HL-60/S4 (cell line): ENCODE data around the gene ARMC2.
"Not testable (repeated sequence)": the region's sequence is repeated elsewhere in the genome, so short reads cannot be mapped to it uniquely, and the experiment has no call there.

Experiments used
- in situ Hi-C: fragments of 300-500 bp; cut with MboI; formaldehyde crosslinking; loops from 2 replicates; pipeline ENCODE4 v1.14.3; 2022; ENCODE audit warnings: low sequenced_read_pairs

ARMC2 gene

GRCh38 chr6:108869876-108870275 is 21.7 kb downstream of the ARMC2 start:
- in situ Hi-C loops: no loop called here

- in situ Hi-C loops: no loop called here
Measured at GRCh38 chr6:108870357-108870756, 22.1 kb downstream of the ARMC2 start.

GRCh38 chr6:108872141-108872557 is 23.9 kb downstream of the ARMC2 start:
- in situ Hi-C loops: no loop called here

- in situ Hi-C loops: no loop called here
Measured at GRCh38 chr6:108872575-108872974, 24.4 kb downstream of the ARMC2 start.

- in situ Hi-C loops: no loop called here
Measured at GRCh38 chr6:108873251-108873650, 25.0 kb downstream of the ARMC2 start.

- in situ Hi-C loops: no loop called here
Measured at GRCh38 chr6:108873971-108874370, 25.7 kb downstream of the ARMC2 start.

GRCh38 chr6:108874470-108875160 is 26.4 kb downstream of the ARMC2 start:
- in situ Hi-C loops: no loop called here

GRCh38 chr6:108875161-108875555 is 26.9 kb downstream of the ARMC2 start:
- in situ Hi-C loops: no loop called here

GRCh38 chr6:108877046-108877751 is 29.0 kb downstream of the ARMC2 start:
- in situ Hi-C loops: no loop called here

GRCh38 chr6:108878942-108879341 is 30.7 kb downstream of the ARMC2 start:
- in situ Hi-C loops: no loop called here

- in situ Hi-C loops: no loop called here
Measured at GRCh38 chr6:108883172-108883571, 35.0 kb downstream of the ARMC2 start.

GRCh38 chr6:108884211-108885059 is 36.2 kb downstream of the ARMC2 start:
- in situ Hi-C loops: no loop called here

GRCh38 chr6:108888052-108888451 is 39.8 kb downstream of the ARMC2 start:
- in situ Hi-C loops: no loop called here

- in situ Hi-C loops: no loop called here
Measured at GRCh38 chr6:108888745-108889144, 40.5 kb downstream of the ARMC2 start.

- in situ Hi-C loops: not testable (repeated sequence)
Measured at GRCh38 chr6:108890898-108891297, 42.7 kb downstream of the ARMC2 start.

GRCh38 chr6:108895571-108895970 is 47.3 kb downstream of the ARMC2 start:
- in situ Hi-C loops: no loop called here

GRCh38 chr6:108896111-108896661 is 48.0 kb downstream of the ARMC2 start:
- in situ Hi-C loops: no loop called here

- in situ Hi-C loops: no loop called here
Measured at GRCh38 chr6:108897371-108897770, 49.1 kb downstream of the ARMC2 start.

GRCh38 chr6:108902382-108902792 is 54.2 kb downstream of the ARMC2 start:
- in situ Hi-C loops: loop anchor here (10.0 kb wide), 1 partner anchor 172 kb away; no protein-coding TSS in a partner anchor

GRCh38 chr6:108903796-108904195 is 55.6 kb downstream of the ARMC2 start:
- in situ Hi-C loops: loop anchor here (10.0 kb wide), 1 partner anchor 171 kb away; no protein-coding TSS in a partner anchor

GRCh38 chr6:108904741-108905140 is 56.5 kb downstream of the ARMC2 start:
- in situ Hi-C loops: loop anchor here (10.0 kb wide), 1 partner anchor 170 kb away; no protein-coding TSS in a partner anchor
